ENCODE data around the gene TNFRSF21.

TNFRSF21 gene

DNA sequence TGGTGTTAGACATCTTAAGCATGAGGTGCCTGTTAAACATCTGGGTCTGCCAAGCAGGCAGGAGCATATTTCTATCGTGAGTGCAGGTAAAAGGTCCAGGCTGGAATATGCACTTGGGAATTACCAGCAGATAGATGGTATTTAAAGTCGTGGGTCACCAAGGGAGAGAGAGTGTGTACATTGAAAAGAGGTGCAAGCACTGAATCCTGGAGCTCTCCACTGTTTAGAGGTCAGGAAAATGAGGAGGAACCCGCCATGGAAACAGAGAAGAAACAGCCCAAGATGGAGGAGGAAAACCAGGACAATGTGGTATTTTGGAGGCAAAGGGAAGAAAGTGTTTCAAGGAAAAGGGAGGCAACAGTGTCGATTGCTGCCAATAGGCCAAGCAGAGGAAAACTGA is 46.4 kb downstream of the TNFRSF21 start:
- no peak overlapping the region for H3K4me3 ChIP-seq (ENCODE audit: low read depth, low read length)
- TF ChIP-seq, protein P1, sequence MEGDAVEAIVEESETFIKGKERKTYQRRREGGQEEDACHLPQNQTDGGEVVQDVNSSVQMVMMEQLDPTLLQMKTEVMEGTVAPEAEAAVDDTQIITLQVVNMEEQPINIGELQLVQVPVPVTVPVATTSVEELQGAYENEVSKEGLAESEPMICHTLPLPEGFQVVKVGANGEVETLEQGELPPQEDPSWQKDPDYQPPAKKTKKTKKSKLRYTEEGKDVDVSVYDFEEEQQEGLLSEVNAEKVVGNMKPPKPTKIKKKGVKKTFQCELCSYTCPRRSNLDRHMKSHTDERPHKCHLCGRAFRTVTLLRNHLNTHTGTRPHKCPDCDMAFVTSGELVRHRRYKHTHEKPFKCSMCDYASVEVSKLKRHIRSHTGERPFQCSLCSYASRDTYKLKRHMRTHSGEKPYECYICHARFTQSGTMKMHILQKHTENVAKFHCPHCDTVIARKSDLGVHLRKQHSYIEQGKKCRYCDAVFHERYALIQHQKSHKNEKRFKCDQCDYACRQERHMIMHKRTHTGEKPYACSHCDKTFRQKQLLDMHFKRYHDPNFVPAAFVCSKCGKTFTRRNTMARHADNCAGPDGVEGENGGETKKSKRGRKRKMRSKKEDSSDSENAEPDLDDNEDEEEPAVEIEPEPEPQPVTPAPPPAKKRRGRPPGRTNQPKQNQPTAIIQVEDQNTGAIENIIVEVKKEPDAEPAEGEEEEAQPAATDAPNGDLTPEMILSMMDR (IDR thresholded peaks at IDR 0.05; ENCODE audit: borderline replicate concordance, insufficient read depth, low read depth, low read length), result no peak

DNA sequence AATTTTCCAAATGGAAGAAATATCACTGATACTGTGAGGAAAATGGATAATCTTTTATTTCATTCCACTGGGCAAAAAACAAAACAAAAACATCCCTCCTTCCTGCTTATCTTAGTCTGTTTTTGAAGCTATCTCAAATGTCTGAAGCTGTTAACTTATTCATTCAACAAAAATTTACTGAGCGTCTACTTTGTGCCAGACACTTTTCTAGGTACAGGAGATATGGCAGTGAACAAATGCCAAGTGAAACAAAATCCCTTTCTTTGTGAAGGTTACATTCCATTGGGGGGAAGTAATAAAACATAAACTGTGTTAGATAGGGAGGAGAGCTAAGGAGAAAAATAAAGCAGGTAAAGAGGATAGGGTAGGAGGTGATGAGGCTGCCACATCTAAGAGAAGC is 47.5 kb downstream of the TNFRSF21 start:
- TF ChIP-seq, protein P1 (IDR thresholded peaks at IDR 0.05; ENCODE audit: borderline replicate concordance, insufficient read depth, low read depth, low read length), result no peak

DNA sequence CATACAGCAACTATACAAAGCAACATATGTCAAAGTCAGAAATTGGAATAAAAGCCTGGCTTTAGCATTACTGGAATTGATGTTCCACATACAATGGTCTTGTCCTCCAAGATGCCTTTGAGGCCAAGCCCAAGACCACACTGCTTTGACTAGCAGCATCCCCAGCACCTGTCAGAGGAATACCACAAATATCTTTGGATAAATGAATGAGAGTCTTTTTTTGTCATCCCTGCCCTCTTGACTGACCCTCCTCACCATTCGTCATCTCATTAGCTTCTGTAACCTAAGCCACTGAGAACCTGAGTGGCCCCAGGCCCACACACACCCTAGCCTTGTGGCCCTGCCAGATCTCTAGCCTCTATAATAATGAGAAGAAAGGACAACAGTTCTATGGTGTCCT is 48.5 kb downstream of the TNFRSF21 start:
- TF ChIP-seq, protein P1 (IDR thresholded peaks at IDR 0.05; ENCODE audit: borderline replicate concordance, insufficient read depth, low read depth, low read length), result no peak
- H3K4me3 ChIP-seq (ENCODE audit: low read depth, low read length), result no peak overlapping the region

More for the DNA sequence above, 47.5 kb downstream of the TNFRSF21 start:
- no peak overlapping the region for H3K4me3 ChIP-seq (ENCODE audit: low read depth, low read length)

DNA sequence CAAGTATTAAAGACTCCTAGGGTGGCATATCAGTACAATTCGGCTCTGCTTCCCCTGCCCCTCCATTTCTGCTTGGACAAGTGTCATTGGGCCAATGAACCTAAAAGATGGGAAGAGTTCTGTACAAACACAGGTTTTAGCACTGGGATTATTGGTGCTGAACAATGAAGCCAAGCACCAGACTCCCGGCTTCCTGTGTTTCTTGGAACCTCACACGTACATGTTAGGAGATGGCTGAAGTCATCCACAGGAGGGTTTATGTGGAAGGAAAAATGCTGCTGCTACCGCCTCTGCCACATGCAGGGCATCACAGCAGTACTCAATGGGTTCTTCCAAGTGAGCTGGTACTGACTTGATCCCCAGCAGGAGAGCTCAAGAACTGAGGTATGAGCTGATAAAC is 49.7 kb downstream of the TNFRSF21 start:
- TF ChIP-seq, protein P1 (IDR thresholded peaks at IDR 0.05; ENCODE audit: borderline replicate concordance, insufficient read depth, low read depth, low read length), result no peak

DNA sequence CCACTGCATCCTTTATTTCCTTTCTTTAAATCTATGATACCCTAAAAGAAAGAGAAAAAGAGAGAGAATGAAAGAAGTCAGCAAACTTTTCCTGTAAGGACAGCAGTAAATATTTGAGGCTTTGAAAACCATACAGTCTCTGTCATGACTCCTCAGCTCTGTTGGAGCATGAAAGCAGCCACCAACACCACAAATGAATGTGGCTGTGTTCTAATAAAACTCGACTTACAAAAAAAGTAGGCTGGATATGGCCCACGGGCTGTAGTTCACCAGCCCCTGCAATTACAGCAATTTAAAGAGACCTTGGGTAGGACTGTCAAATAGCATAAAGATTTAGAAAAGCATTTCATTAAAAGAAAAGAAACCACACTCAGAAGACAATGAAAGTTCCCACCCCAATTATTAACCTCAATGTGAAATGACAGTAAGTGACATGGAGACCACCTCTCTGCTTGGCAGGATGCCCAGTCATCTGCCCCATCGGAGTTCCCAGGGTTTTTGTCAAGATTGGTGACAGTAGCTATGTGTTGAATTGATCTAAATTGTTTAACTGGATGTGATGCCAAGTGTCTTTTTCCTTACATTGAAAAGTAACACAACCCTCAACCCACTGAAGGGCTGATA is 50.9 kb downstream of the TNFRSF21 start:
- TF ChIP-seq, protein P1 (IDR thresholded peaks at IDR 0.05; ENCODE audit: borderline replicate concordance, insufficient read depth, low read depth, low read length), result no peak
- H3K4me3 ChIP-seq (ENCODE audit: low read depth, low read length), result no peak overlapping the region

More for the DNA sequence above, 49.7 kb downstream of the TNFRSF21 start:
- H3K4me3 ChIP-seq (ENCODE audit: low read depth, low read length), result no peak overlapping the region

DNA sequence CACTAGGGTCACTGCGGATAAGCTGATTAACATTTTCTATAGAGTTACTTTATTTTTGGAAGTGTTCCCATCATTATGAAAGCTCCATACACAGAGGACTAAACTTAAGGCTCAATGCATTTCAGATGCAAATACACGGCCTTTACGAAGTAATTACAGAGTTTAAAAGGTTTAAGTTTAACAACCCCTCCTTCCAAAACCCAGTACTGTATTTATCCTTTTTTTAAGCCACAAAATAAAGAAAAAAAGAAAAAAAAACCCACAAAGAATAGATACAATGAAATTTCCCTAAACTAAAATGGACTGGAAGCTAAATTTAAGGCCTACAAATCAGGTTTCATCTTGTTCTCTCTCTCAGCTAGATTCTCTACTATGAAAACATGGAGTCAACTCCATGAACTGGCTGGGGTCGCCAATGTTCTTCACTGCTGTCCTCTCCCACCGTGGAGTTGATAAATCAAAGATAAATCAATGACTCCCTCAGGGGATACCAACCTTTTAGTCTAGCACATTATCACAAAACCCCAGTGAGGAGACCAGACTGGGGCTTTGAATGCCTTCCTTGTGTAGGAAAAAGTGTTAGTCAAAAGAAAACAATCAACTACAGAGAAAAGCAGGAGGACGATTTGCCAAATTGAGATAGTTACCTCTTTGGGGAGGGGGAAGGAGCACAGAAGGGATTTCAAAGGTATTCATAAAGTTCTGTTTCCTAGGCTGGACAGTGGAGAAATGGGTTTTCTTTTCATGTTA is 52.5 kb downstream of the TNFRSF21 start:
- TF ChIP-seq, protein P1 (IDR thresholded peaks at IDR 0.05; ENCODE audit: borderline replicate concordance, insufficient read depth, low read depth, low read length), result no peak
- no peak overlapping the region for H3K4me3 ChIP-seq (ENCODE audit: low read depth, low read length)

DNA sequence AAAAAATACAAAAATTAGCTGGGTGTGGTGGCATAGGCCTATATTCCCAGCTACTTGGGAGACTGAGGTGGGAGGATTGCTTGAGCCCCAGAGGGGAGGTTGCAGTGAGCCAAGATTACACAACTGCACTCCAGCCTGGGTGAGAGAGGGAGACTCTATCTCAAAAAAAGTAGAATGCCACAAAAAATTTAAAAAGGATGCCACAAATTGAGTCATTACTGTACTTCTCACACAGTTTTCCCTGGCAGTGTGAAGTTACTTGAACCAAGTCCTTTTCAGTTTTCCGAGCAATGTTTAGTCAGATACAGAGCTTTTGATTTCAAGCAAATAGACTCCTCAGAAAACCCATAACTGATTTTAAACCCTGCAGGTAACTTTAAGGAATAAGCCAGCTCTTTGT is 53.3 kb downstream of the TNFRSF21 start:
- TF ChIP-seq, protein P1 (IDR thresholded peaks at IDR 0.05; ENCODE audit: borderline replicate concordance, insufficient read depth, low read depth, low read length), result no peak
- H3K4me3 ChIP-seq (ENCODE audit: low read depth, low read length), result no peak overlapping the region

Data from GM12875 (cell line).